ENCODE results near the gene AFG1L.

AFG1L gene

GRCh38 chr6:108323710-108324466, 29.0 kb downstream of the AFG1L start:
- TF ChIP-seq POLR2AphosphoS5 (IDR thresholded peaks at IDR 0.05; ENCODE audit: low read depth, low read length) (no peak), FOXP2 (optimal IDR thresholded peaks at IDR 0.05; ENCODE audit: borderline replicate concordance, extremely low read depth, extremely low read length, insufficient read depth) (no peak), SIN3A (IDR thresholded peaks at IDR 0.05; ENCODE audit: borderline replicate concordance, insufficient read depth, low read length) (no peak), REST (IDR thresholded peaks at IDR 0.05; ENCODE audit: insufficient read depth in 1 of 2, low read depth in 2 of 2, low read length in 2 of 2) (no peak), TAF1 (IDR thresholded peaks at IDR 0.05; ENCODE audit: borderline replicate concordance, insufficient read depth, low read length) (no peak)

GRCh38 chr6:108330806-108331205, 36.0 kb downstream of the AFG1L start:
- TF ChIP-seq POLR2AphosphoS5 (IDR thresholded peaks at IDR 0.05; ENCODE audit: low read depth, low read length) (no peak), REST (IDR thresholded peaks at IDR 0.05; ENCODE audit: insufficient read depth in 1 of 2, low read depth in 2 of 2, low read length in 2 of 2) (no peak), TAF1 (IDR thresholded peaks at IDR 0.05; ENCODE audit: borderline replicate concordance, insufficient read depth, low read length) (no peak), FOXP2 (optimal IDR thresholded peaks at IDR 0.05; ENCODE audit: borderline replicate concordance, extremely low read depth, extremely low read length, insufficient read depth) (no peak), SIN3A (IDR thresholded peaks at IDR 0.05; ENCODE audit: borderline replicate concordance, insufficient read depth, low read length) (no peak)

GRCh38 chr6:108331982-108332381, 37.1 kb downstream of the AFG1L start:
- no peak for TF ChIP-seq TAF1 (IDR thresholded peaks at IDR 0.05; ENCODE audit: borderline replicate concordance, insufficient read depth, low read length)
- no peak for TF ChIP-seq POLR2AphosphoS5 (IDR thresholded peaks at IDR 0.05; ENCODE audit: low read depth, low read length)
- no peak for TF ChIP-seq FOXP2 (optimal IDR thresholded peaks at IDR 0.05; ENCODE audit: borderline replicate concordance, extremely low read depth, extremely low read length, insufficient read depth)
- no peak for TF ChIP-seq REST (IDR thresholded peaks at IDR 0.05; ENCODE audit: insufficient read depth in 1 of 2, low read depth in 2 of 2, low read length in 2 of 2)
- no peak for TF ChIP-seq SIN3A (IDR thresholded peaks at IDR 0.05; ENCODE audit: borderline replicate concordance, insufficient read depth, low read length)

GRCh38 chr6:108336971-108337370, 42.1 kb downstream of the AFG1L start:
- TF ChIP-seq TAF1 (IDR thresholded peaks at IDR 0.05; ENCODE audit: borderline replicate concordance, insufficient read depth, low read length): no peak
- no peak for TF ChIP-seq REST (IDR thresholded peaks at IDR 0.05; ENCODE audit: insufficient read depth in 1 of 2, low read depth in 2 of 2, low read length in 2 of 2)
- TF ChIP-seq FOXP2 (optimal IDR thresholded peaks at IDR 0.05; ENCODE audit: borderline replicate concordance, extremely low read depth, extremely low read length, insufficient read depth): no peak
- TF ChIP-seq POLR2AphosphoS5 (IDR thresholded peaks at IDR 0.05; ENCODE audit: low read depth, low read length): no peak
- no peak for TF ChIP-seq SIN3A (IDR thresholded peaks at IDR 0.05; ENCODE audit: borderline replicate concordance, insufficient read depth, low read length)

Measured in PFSK-1 (cell line).